ENCODE data around the gene ALOXE3.

GRCh38 chr17:8121407-8121680, 3.0 kb upstream of the ALOXE3 start:
- TF ChIP-seq CTCF (IDR thresholded peaks at IDR 0.05 in 4 of 5, conservative IDR thresholded peaks at IDR 0.05 in 1 of 5): no peak
- TF ChIP-seq POLR2A (IDR thresholded peaks at IDR 0.05): no peak
